Medulla oblongata (tissue), 1 donor: ENCODE measurements around the gene SDCCAG8.

ENCODE experiments used
- DNase-seq: peaks from one replicate; pipeline ENCODE4 v3.0.0-alpha.2; 2015; ENCODE audit errors: extremely low spot score

The SDCCAG8 gene

GRCh38 chr1:243420016-243420945 lies 164.4 kb downstream of the SDCCAG8 start:
- DNase-seq: peak; percentile 12

GRCh38 chr1:243420946-243421685 lies 165.3 kb downstream of the SDCCAG8 start:
- peak; percentile 53 for DNase-seq

GRCh38 chr1:243421784-243422183 lies 165.9 kb downstream of the SDCCAG8 start:
- DNase-seq: peak; percentile 70

- DNase-seq: no peak
These were observed 166.5 kb downstream of the SDCCAG8 start for GRCh38 chr1:243422362-243422761.

GRCh38 chr1:243428084-243428483 lies 172.2 kb downstream of the SDCCAG8 start:
- no peak for DNase-seq

GRCh38 chr1:243428617-243429342 lies 172.9 kb downstream of the SDCCAG8 start:
- DNase-seq: no peak

GRCh38 chr1:243431591-243431990 lies 175.8 kb downstream of the SDCCAG8 start:
- DNase-seq: no peak

- no peak for DNase-seq
These were observed 176.3 kb downstream of the SDCCAG8 start for GRCh38 chr1:243432136-243432535.

GRCh38 chr1:243433737-243434370 lies 178.0 kb downstream of the SDCCAG8 start:
- no peak for DNase-seq

- DNase-seq: no peak
These were observed 178.8 kb downstream of the SDCCAG8 start for GRCh38 chr1:243434594-243434993.

- DNase-seq: no peak
These were observed 180.0 kb downstream of the SDCCAG8 start for GRCh38 chr1:243435836-243436235.

GRCh38 chr1:243438146-243438545 lies 182.3 kb downstream of the SDCCAG8 start:
- no peak for DNase-seq

GRCh38 chr1:243438815-243439214 lies 183.0 kb downstream of the SDCCAG8 start:
- no peak for DNase-seq

GRCh38 chr1:243440406-243440805 lies 184.6 kb downstream of the SDCCAG8 start:
- DNase-seq: no peak

GRCh38 chr1:243441601-243442000 lies 185.8 kb downstream of the SDCCAG8 start:
- DNase-seq: no peak

- DNase-seq: peak; percentile 56
These were observed 187.7 kb downstream of the SDCCAG8 start for GRCh38 chr1:243443557-243443956.

GRCh38 chr1:243447347-243447746 lies 191.5 kb downstream of the SDCCAG8 start:
- no peak for DNase-seq

GRCh38 chr1:243447844-243448243 lies 192.0 kb downstream of the SDCCAG8 start:
- no peak for DNase-seq

- DNase-seq: no peak
These were observed 193.5 kb downstream of the SDCCAG8 start for GRCh38 chr1:243449373-243449772.

GRCh38 chr1:243452092-243452491 lies 196.3 kb downstream of the SDCCAG8 start:
- DNase-seq: peak; percentile 61

- DNase-seq: no peak
These were observed 198.6 kb downstream of the SDCCAG8 start for GRCh38 chr1:243454328-243454997.
